RCC 7860 (cell line): ENCODE data around the gene RAD23A.

Source experiments
- DNase-seq: peaks from one replicate; pipeline ENCODE4 v3.0.0-alpha.2; 2015; ENCODE audit warnings: low spot score
- FAIRE-seq: peaks from 2 replicates; lab custom pipeline; 2012; peaks lifted over from hg19 to GRCh38; lab: Jason Lieb, UNC

RAD23A gene

DNA sequence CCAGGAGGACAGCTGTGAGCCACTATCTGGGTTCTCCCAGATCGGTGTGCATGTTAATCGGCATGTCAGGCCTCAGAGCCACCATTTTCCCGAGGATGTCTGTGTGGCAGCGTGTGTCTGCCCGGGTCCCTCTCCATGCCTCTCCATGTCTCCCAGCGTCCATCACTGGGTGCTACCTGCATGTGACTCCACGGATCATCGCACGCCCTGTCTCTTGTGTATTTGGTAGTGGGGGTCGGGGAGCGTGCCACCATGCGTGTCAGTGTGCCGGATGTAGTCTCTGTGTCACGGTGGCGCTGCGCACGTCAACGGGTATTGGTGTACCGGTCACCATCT, 55.5 kb downstream of the RAD23A start:
- FAIRE-seq (no peak), DNase-seq (no peak)

DNA sequence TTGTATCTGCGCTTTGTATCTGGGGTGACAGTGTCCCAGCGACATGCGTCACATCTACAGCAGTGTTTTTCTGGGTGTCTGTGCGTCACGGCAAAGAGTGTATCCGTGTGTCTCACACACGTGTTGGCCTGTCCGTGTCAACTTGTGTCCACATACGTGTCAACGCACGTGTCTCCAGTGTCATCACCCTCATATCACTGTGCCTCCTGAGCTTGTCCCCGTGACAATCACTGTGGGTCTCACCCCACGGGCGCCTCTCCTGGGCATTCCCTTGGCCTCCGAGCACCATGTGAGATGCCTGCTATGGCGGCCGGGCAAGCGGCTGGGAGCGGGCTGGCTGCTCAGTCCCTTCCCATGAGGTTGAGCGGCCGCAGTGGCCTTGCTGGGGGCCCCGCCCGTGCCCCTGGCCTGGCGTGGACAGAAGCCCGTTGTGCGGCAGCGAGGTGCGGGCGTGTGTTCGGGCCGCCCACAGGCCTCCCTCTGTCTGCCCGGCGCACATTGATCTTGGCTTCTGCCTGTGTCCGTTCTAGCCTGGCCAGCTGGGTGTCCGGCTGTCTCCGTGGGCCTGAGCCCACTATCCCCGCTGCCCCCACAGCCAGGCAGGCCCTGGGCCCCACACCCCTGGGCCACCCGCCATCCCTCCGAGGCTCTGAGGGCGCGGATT, 56.0 kb downstream of the RAD23A start:
- FAIRE-seq (no peak), DNase-seq (no peak)

DNA sequence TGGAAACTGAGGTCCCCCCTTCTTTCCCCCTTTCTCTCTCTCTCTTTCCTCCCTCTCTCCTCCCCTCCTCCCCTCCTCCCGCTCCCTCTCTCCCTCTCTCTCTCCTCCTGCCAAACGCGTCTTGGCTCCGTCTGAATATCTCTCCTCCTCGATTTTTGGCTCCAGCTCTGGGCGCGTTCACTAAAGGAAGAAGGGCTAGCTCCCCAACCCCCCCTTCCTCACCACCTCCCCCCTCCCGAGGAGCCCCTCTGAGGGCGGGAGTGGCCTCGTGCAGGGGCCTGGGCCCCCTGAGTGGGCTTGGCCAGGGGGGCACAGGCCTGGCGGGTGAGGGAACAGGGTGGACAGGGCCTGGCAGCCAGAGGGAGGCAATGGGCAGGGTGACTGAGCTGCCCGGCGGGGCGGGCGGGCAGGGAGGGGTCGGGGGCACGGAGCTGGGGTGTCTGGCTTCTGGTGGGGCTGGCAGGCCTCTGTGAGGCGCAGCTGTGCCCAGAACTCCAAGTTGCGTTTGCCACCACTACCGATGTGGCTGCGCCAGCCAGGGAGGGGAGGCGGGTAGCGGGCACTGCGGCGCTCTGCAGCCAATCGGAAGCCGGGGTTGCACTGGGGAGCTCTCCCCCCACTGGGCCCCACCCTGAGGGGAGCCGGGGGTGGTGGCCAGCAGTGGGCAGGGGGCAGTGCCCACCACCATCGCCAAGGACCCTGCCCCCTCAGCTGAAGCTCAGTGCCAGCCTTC, 56.7 kb downstream of the RAD23A start:
- FAIRE-seq (no peak), DNase-seq (no peak)

DNA sequence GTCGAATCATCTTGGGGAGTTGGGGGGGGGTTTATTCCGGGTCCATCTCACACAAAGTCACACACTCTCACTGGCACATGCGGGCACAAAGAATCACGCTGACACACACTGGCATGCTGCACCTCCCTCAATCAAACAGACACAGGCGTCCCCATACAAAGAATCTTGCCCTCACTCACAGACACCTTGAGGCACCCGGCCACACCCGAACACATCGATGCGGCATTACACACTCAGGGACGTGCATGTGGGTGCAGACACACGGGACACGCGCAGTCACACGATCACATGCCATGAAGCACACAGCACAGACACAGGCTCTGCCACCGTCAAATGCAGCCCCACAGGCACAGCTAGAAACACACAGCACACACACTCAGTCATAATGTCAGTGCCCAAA, 57.4 kb downstream of the RAD23A start:
- FAIRE-seq, result no peak
- DNase-seq, result no peak
